ES-I3 (cell line): ENCODE measurements around the gene RAVER1.

Source experiments
- H3K36me3 ChIP-seq: 2 replicates; pipeline ENCODE4 v1.6.1; 2013; ENCODE audit warnings: mild to moderate bottlenecking, low read length, control low read depth, moderate library complexity; ENCODE audit not compliant: insufficient read depth
- H3K4me1 ChIP-seq: 2 replicates; pipeline ENCODE4 v1.6.1; 2013; ENCODE audit warnings: mild to moderate bottlenecking, control low read depth, low read length; ENCODE audit not compliant: insufficient read depth
- H3K9ac ChIP-seq: 2 replicates; pipeline ENCODE4 v1.6.1; 2013; ENCODE audit warnings: low read depth, mild to moderate bottlenecking, low read length, moderate library complexity
- H3K9me3 ChIP-seq: 2 replicates; pipeline ENCODE4 v1.6.1; 2013; ENCODE audit warnings: mild to moderate bottlenecking, low read length, moderate library complexity; ENCODE audit not compliant: control insufficient read depth, insufficient read depth

Gene RAVER1

GRCh38 chr19:10292789-10293636 lies 40.3 kb downstream of the RAVER1 start:
- peak overlapping the region; percentile 31; the same call in 1 of the 2 replicates for H3K9ac ChIP-seq
- H3K36me3 ChIP-seq, result no peaks in the 10 kb centered on the region
- no peaks in the 10 kb centered on the region for H3K9me3 ChIP-seq
- no peaks in the 10 kb centered on the region; the same call in 1 of the 2 replicates for H3K4me1 ChIP-seq

- Histone ChIP-seq H3K9ac (peak overlapping the region; percentile 59; the same call in 1 of the 2 replicates), H3K9me3 (no peaks in the 10 kb centered on the region), H3K36me3 (no peaks in the 10 kb centered on the region), H3K4me1 (no peaks in the 10 kb centered on the region; the same call in 1 of the 2 replicates)
These were observed 41.0 kb downstream of the RAVER1 start for GRCh38 chr19:10292206-10292788.

GRCh38 chr19:10291554-10292205 lies 41.6 kb downstream of the RAVER1 start:
- H3K9ac ChIP-seq, result peak overlapping the region; percentile 59; the same call in 1 of the 2 replicates

GRCh38 chr19:10290876-10291553 lies 42.3 kb downstream of the RAVER1 start:
- no peaks in the 10 kb centered on the region for H3K36me3 ChIP-seq
- peak overlapping the region; percentile 59; the same call in 1 of the 2 replicates for H3K9ac ChIP-seq
- no peaks in the 10 kb centered on the region for H3K9me3 ChIP-seq
- H3K4me1 ChIP-seq, result no peaks in the 10 kb centered on the region; the same call in 1 of the 2 replicates

More at GRCh38 chr19:10291554-10292205, 41.6 kb downstream of the RAVER1 start:
- Histone ChIP-seq H3K4me1 (no peaks in the 10 kb centered on the region; the same call in 1 of the 2 replicates), H3K9me3 (no peaks in the 10 kb centered on the region), H3K36me3 (no peaks in the 10 kb centered on the region)

GRCh38 chr19:10290357-10290875 lies 42.9 kb downstream of the RAVER1 start:
- Histone ChIP-seq H3K4me1 (no peaks in the 10 kb centered on the region; the same call in 1 of the 2 replicates), H3K9ac (peak overlapping the region; percentile 59; the same call in 1 of the 2 replicates), H3K9me3 (no peaks in the 10 kb centered on the region), H3K36me3 (no peaks in the 10 kb centered on the region)

GRCh38 chr19:10289836-10290356 lies 43.4 kb downstream of the RAVER1 start, which contains the start of gene ICAM5:
TSS of gene ICAM5 (plus strand) at chr19:10289952. CDS start at chr19:10290044, 92 bp downstream.
- Histone ChIP-seq H3K9ac (peak within 1 kb of the TSS; percentile 59; the same call in 1 of the 2 replicates), H3K36me3 (no peaks in the 10 kb centered on the region), H3K9me3 (no peaks in the 10 kb centered on the region), H3K4me1 (no peaks in the 10 kb centered on the region; the same call in 1 of the 2 replicates)

- Histone ChIP-seq H3K36me3 (no peaks in the 10 kb centered on the region), H3K9me3 (no peaks in the 10 kb centered on the region), H3K9ac (peak overlapping the region; percentile 59; the same call in 1 of the 2 replicates), H3K4me1 (no peaks in the 10 kb centered on the region; the same call in 1 of the 2 replicates)
These were observed 44.0 kb downstream of the RAVER1 start for GRCh38 chr19:10289167-10289835.

- Histone ChIP-seq H3K9me3 (no peaks in the 10 kb centered on the region), H3K36me3 (no peaks in the 10 kb centered on the region), H3K4me1 (peaks cover under 1% of the 10 kb centered on the region; the same call in 1 of the 2 replicates), H3K9ac (peak overlapping the region; percentile 59; the same call in 1 of the 2 replicates)
These were observed 44.6 kb downstream of the RAVER1 start for GRCh38 chr19:10288662-10289166.

- Histone ChIP-seq H3K36me3 (no peaks in the 10 kb centered on the region), H3K4me1 (peaks cover 4% of the 10 kb centered on the region; the same call in 1 of the 2 replicates), H3K9me3 (no peaks in the 10 kb centered on the region), H3K9ac (peak within 1 kb of the TSS; percentile 46; the same call in 1 of the 2 replicates)
These were observed 46.3 kb downstream of the RAVER1 start, which contains the start of gene ICAM4 for GRCh38 chr19:10286803-10287737. TSS of gene ICAM4 (plus strand) at chr19:10286955. CDS start at chr19:10287013, 58 bp downstream.

GRCh38 chr19:10285393-10285792 lies 47.9 kb downstream of the RAVER1 start:
- peaks cover 4% of the 10 kb centered on the region; the same call in 1 of the 2 replicates for H3K4me1 ChIP-seq
- H3K9ac ChIP-seq, result no peak overlapping the region
- no peaks in the 10 kb centered on the region for H3K9me3 ChIP-seq
- H3K36me3 ChIP-seq, result no peaks in the 10 kb centered on the region

- H3K9ac ChIP-seq, result no peak overlapping the region
- peaks cover 4% of the 10 kb centered on the region; the same call in 1 of the 2 replicates for H3K4me1 ChIP-seq
- H3K9me3 ChIP-seq, result no peaks in the 10 kb centered on the region
- no peaks in the 10 kb centered on the region for H3K36me3 ChIP-seq
These were observed 48.4 kb downstream of the RAVER1 start for GRCh38 chr19:10284960-10285278.
